Neuronal stem cell (in vitro differentiated cells): ENCODE data around the gene TAF1B.

Experiments
- DNase-seq: peaks from one replicate; pipeline ENCODE4 v3.0.0-alpha.2; 2013; ENCODE audit warnings: low spot score
- H2AFZ ChIP-seq: one replicate; pipeline ENCODE4 v1.6.1; 2013; ENCODE audit warnings: mild to moderate bottlenecking, low read length, inconsistent platforms
- H2AK5ac ChIP-seq: 2 replicates; pipeline ENCODE4 v1.6.1; 2013; ENCODE audit warnings: low read depth, mild to moderate bottlenecking, inconsistent platforms, low read length, moderate library complexity, mixed read lengths
- H2BK120ac ChIP-seq: 2 replicates; pipeline ENCODE4 v1.6.1; 2013; ENCODE audit warnings: low read depth, mild to moderate bottlenecking, inconsistent platforms, low read length, moderate library complexity, mixed read lengths
- H2BK12ac ChIP-seq: one replicate; pipeline ENCODE4 v1.6.1; 2013; ENCODE audit warnings: low read length, inconsistent platforms
- H2BK15ac ChIP-seq: 2 replicates; pipeline ENCODE4 v1.6.1; 2013; ENCODE audit warnings: mild to moderate bottlenecking, low read length, inconsistent platforms, mixed read lengths
- H2BK5ac ChIP-seq: one replicate; pipeline ENCODE4 v1.6.1; 2013; ENCODE audit warnings: inconsistent platforms, mild to moderate bottlenecking, low read length, moderate library complexity
- H3K14ac ChIP-seq: one replicate; pipeline ENCODE4 v1.6.1; 2013; ENCODE audit warnings: low read length, inconsistent platforms
- H3K18ac ChIP-seq: 2 replicates; pipeline ENCODE4 v1.6.1; 2013; ENCODE audit warnings: low read length, inconsistent platforms
- H3K23ac ChIP-seq: 2 replicates; pipeline ENCODE4 v1.6.1; 2013; ENCODE audit warnings: low read depth, mild to moderate bottlenecking, mixed read lengths, low read length, inconsistent platforms; ENCODE audit not compliant: poor library complexity
- H3K27ac ChIP-seq: replicated peaks from 3 replicates; pipeline ENCODE4 v1.5.1; 2013; ENCODE audit warnings: low read length, inconsistent platforms
- H3K27me3 ChIP-seq, 3 experiments: 2 replicates each; pipeline ENCODE4 v1.6.1; 2013; ENCODE audit warnings: low read length in 3 of 3, mild to moderate bottlenecking in 2 of 3, inconsistent platforms in 1 of 3, low read depth in 1 of 3, mixed read lengths in 1 of 3, moderate library complexity in 1 of 3; ENCODE audit not compliant: control insufficient read depth in 3 of 3, insufficient read depth in 3 of 3
- H3K36me3 ChIP-seq, 2 donors: replicated peaks in 1 of 2; 2 replicates each; pipeline ENCODE4 v1.6.1; 2013; ENCODE audit warnings: low read length in 2 of 2; ENCODE audit not compliant: control insufficient read depth in 2 of 2, insufficient read depth in 2 of 2
- H3K4ac ChIP-seq: 2 replicates; pipeline ENCODE4 v1.6.1; 2013; ENCODE audit warnings: inconsistent platforms, mild to moderate bottlenecking, low read length, moderate library complexity
- H3K4me1 ChIP-seq, 2 donors: 1 replicate in 1 of 2; 2 replicates in 1 of 2; pipeline ENCODE4 v1.6.1; 2013; ENCODE audit warnings: low read length in 2 of 2, low read depth in 1 of 2; ENCODE audit not compliant: control insufficient read depth in 2 of 2, insufficient read depth in 1 of 2
- H3K4me2 ChIP-seq: one replicate; pipeline ENCODE4 v1.6.1; 2013; ENCODE audit warnings: mild to moderate bottlenecking, low read length, inconsistent platforms; ENCODE audit not compliant: insufficient read depth, poor library complexity, severe bottlenecking
- H3K4me3 ChIP-seq, 2 donors: 2 replicates each; pipeline ENCODE4 v1.5.1; 2013; ENCODE audit warnings: low read length in 2 of 2, mild to moderate bottlenecking in 2 of 2, inconsistent platforms in 1 of 2, moderate library complexity in 1 of 2
- H3K79me1 ChIP-seq: one replicate; pipeline ENCODE4 v1.6.1; 2013; ENCODE audit warnings: low read depth, mild to moderate bottlenecking, inconsistent platforms, low read length, moderate library complexity
- H3K9ac ChIP-seq: one replicate; pipeline ENCODE4 v1.6.1; 2013; ENCODE audit warnings: mild to moderate bottlenecking, low read depth, low read length, inconsistent platforms; ENCODE audit not compliant: poor library complexity
- H3K9me3 ChIP-seq, 2 donors: replicated peaks in 1 of 2; 2 replicates each; pipeline versions ENCODE3 to v1.6.1; 2013; ENCODE audit warnings: low read length in 2 of 2, mild to moderate bottlenecking in 2 of 2, inconsistent platforms in 1 of 2, low read depth in 1 of 2, mixed read lengths in 1 of 2, moderate library complexity in 1 of 2; ENCODE audit not compliant: control insufficient read depth in 2 of 2, insufficient read depth in 1 of 2
- H4K8ac ChIP-seq: one replicate; pipeline ENCODE4 v1.6.1; 2013; ENCODE audit warnings: low read depth, mild to moderate bottlenecking, inconsistent platforms, low read length, moderate library complexity
- H4K91ac ChIP-seq: one replicate; pipeline ENCODE4 v1.6.1; 2013; ENCODE audit warnings: low read length, low read depth, mild to moderate bottlenecking, inconsistent platforms; ENCODE audit not compliant: poor library complexity
- WGBS, 2 donors: extraction: QIAGEN DNeasy Blood & Tissue Kit; methylation state at CpG; one replicate each; pipeline ENCODE4 v1.1.7; 2013; ENCODE audit warnings: missing lambda C conversion rate in 2 of 2, mixed read lengths in 1 of 2; ENCODE audit not compliant: insufficient read length in 2 of 2, insufficient replicate concordance in 1 of 2; ENCODE audit errors: extremely low coverage in 2 of 2; 5-methylcytosine and 5-hydroxymethylcytosine counted together

TAF1B gene

DNA sequence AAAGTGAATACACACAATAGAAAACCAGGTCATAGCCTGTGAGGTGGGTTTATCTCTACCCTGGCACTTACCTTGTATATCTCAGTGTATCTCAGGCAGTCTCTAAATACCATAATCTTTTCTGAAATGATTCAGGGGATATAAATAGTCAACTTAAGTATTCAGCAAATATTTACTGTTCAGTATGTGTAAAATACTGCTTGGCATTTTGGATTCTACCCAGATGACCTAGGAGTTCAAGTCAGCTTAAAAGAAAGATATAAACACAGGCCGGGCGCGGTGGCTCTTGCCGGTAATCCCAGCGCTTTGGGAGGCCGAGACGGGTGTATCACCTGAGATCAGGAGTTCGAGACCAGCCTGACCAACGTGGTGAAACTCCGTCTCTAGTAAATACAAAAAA lies 132.1 kb downstream of the TAF1B start:
- Histone ChIP-seq H2AK5ac (no peak overlapping the region), H3K4ac (no peak overlapping the region), H3K4me3 (no peak overlapping the region), H3K27me3 (no peaks in the 10 kb centered on the region), H3K79me1 (no peaks in the 10 kb centered on the region), H3K9ac (no peak overlapping the region), H3K23ac (no peak overlapping the region), H3K9me3 (no peaks in the 10 kb centered on the region), H2AFZ (no peak overlapping the region), H3K4me2 (no peak overlapping the region), H3K36me3 (no peaks in the 10 kb centered on the region), H3K18ac (no peak overlapping the region), H3K27ac (no peak overlapping the region), H3K14ac (no peak overlapping the region), H2BK15ac (no peak overlapping the region), H4K8ac (no peak overlapping the region), H4K91ac (no peak overlapping the region), H3K4me1 (peaks cover 11 to 12% of the 10 kb centered on the region in 2 donors), H2BK5ac (no peak overlapping the region), H2BK120ac (no peak overlapping the region), H2BK12ac (no peak overlapping the region)
- DNase-seq = no peak
- WGBS, 2 donors = no CpG with 5 or more reads among the region's 10 CpGs

DNA sequence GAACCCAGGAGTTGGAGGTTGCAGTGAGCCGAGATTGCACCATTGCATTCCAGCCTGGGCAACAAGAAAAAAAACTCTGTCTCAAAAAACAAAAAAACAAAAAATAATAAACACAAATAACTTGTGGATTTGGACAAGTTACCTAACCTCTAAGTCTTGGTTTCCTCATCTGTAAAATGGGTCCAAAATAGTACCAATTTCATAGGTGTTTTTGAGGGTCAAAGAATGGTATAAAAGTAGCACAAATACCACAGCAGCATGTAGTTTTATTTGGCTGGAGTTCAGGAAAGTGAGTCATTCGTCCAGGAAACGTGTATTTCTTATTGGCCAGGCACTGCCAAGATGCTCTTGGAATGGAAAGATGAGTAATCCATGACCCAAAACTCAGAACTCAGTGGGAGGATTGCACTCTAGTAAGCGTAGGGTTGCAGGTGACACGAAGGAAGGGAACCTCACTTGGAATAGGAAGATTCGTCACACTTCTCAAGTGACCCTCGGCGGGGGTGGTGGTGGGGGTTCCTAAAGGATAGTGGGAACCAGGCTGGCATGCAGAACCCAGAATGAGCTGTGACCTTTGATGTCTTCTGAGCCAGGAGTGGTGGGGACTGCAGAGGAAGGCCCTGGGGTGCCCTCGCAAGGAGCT lies 132.7 kb downstream of the TAF1B start:
- H3K4me1 ChIP-seq = peaks cover 10 to 11% of the 10 kb centered on the region in 2 donors
- H3K9me3 ChIP-seq = no peaks in the 10 kb centered on the region
- no peak overlapping the region for H2BK5ac ChIP-seq
- H2AFZ ChIP-seq = no peak overlapping the region
- no peaks in the 10 kb centered on the region for H3K27me3 ChIP-seq
- no peak overlapping the region for H2AK5ac ChIP-seq
- H4K8ac ChIP-seq = no peak overlapping the region
- no peak overlapping the region for H2BK12ac ChIP-seq
- H3K4me2 ChIP-seq = no peak overlapping the region
- no peaks in the 10 kb centered on the region for H3K36me3 ChIP-seq
- no peak overlapping the region for H3K4me3 ChIP-seq
- no peak overlapping the region for H3K14ac ChIP-seq
- WGBS, 2 donors = no CpG with 5 or more reads among the region's 9 CpGs
- no peak overlapping the region for H3K9ac ChIP-seq
- no peak overlapping the region for H3K23ac ChIP-seq
- no peak overlapping the region for H3K18ac ChIP-seq
- no peaks in the 10 kb centered on the region for H3K79me1 ChIP-seq
- no peak overlapping the region for H3K27ac ChIP-seq
- no peak overlapping the region for H4K91ac ChIP-seq
- DNase-seq = no peak
- H2BK15ac ChIP-seq = no peak overlapping the region
- H3K4ac ChIP-seq = no peak overlapping the region
- H2BK120ac ChIP-seq = no peak overlapping the region

DNA sequence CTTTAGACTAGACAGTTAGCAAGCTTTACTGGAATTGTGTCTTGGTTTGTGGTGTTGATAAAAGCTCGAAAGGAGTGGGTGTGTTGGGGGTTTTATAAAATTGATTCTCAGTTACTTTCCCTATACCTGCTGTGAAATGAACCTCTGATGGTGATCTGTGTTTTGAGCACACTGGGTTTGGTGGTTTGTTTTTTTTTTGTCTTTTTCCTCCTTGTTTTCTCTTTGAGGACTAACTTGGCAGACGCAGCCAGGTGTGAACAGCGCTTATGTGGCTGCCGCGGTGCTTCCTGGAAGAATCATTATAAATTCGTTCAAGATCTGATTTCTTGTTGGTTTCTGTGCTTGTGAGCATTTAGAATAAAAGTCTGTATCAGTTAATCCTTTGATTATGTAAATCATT lies 136.7 kb downstream of the TAF1B start:
- Histone ChIP-seq H3K27ac (no peak overlapping the region), H4K8ac (no peak overlapping the region), H3K23ac (no peak overlapping the region), H2AK5ac (no peak overlapping the region), H3K14ac (no peak overlapping the region), H2BK12ac (no peak overlapping the region), H3K18ac (no peak overlapping the region), H3K79me1 (no peaks in the 10 kb centered on the region), H2BK5ac (no peak overlapping the region), H3K9ac (no peak overlapping the region), H4K91ac (no peak overlapping the region), H3K4ac (no peak overlapping the region), H3K4me3 (no peak overlapping the region), H3K27me3 (no peaks in the 10 kb centered on the region), H2BK15ac (no peak overlapping the region), H3K9me3 (no peaks in the 10 kb centered on the region), H3K4me1 (no peaks in the 10 kb centered on the region), H3K36me3 (no peaks in the 10 kb centered on the region), H2AFZ (no peak overlapping the region), H2BK120ac (no peak overlapping the region), H3K4me2 (no peak overlapping the region)
- no CpG with 5 or more reads among the region's 6 CpGs for WGBS, 2 donors
- no peak for DNase-seq

DNA sequence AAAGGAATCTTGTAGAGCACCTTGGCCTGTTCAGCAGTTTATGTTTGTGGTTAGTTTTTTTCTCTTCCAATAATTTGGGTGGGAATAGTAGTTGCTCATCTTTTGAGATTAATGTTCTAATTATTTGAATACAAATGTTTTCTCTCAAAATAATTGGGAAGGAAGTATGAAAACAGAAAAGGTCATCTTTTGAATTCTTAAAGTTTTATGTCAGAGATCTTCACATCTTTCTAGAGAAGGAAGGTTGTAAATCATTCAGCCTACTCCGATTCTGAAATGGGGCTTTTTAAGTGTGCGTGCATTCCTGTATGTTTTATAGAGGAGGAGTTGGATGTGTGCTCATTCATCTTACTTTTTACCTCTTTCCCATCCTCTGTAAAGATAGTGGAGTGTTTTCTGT lies 137.2 kb downstream of the TAF1B start:
- H3K4ac ChIP-seq = no peak overlapping the region
- no peak overlapping the region for H3K23ac ChIP-seq
- H2AFZ ChIP-seq = no peak overlapping the region
- no peak overlapping the region for H2BK15ac ChIP-seq
- H2BK5ac ChIP-seq = no peak overlapping the region
- H4K91ac ChIP-seq = no peak overlapping the region
- WGBS, 2 donors = no CpG with 5 or more reads among the region's 2 CpGs
- no peak overlapping the region for H2AK5ac ChIP-seq
- H2BK120ac ChIP-seq = no peak overlapping the region
- H4K8ac ChIP-seq = no peak overlapping the region
- no peak overlapping the region for H3K27ac ChIP-seq
- no peak overlapping the region for H3K4me2 ChIP-seq
- no peaks in the 10 kb centered on the region for H3K79me1 ChIP-seq
- H3K9ac ChIP-seq = no peak overlapping the region
- H3K27me3 ChIP-seq = no peaks in the 10 kb centered on the region
- DNase-seq = no peak
- no peak overlapping the region for H2BK12ac ChIP-seq
- no peak overlapping the region for H3K4me3 ChIP-seq
- H3K9me3 ChIP-seq = no peaks in the 10 kb centered on the region
- no peaks in the 10 kb centered on the region for H3K4me1 ChIP-seq
- no peak overlapping the region for H3K18ac ChIP-seq
- H3K14ac ChIP-seq = no peak overlapping the region
- no peaks in the 10 kb centered on the region for H3K36me3 ChIP-seq
